Measurements from ENCODE around the gene HDAC9. TPM values are rescaled to one million over a fixed set of nuclear protein-coding genes. Genes with fewer than 3 reads are reported as not detected.

Gene HDAC9
- total and polyA plus RNA-seq, 2 experiments from 2014 or later, result 32.7 to 101 TPM

- H3K27me3 ChIP-seq, result no peaks in the 10 kb centered on the region
- H3K27ac ChIP-seq, result no peak overlapping the region
- no peaks in the 10 kb centered on the region for H3K9me3 ChIP-seq (ENCODE audit: low read depth)
- no peak overlapping the region for H3K4me3 ChIP-seq
- peaks cover 16% of the 10 kb centered on the region for H3K36me3 ChIP-seq
- no peaks in the 10 kb centered on the region for H3K4me1 ChIP-seq (ENCODE audit: low read depth)
- DNase-seq (ENCODE audit: low read depth in 1 of 2, low spot score in 1 of 2), result peak; percentile 84 to 87
- peak; percentile 97 for TF ChIP-seq CTCF (IDR thresholded peaks at IDR 0.05; ENCODE audit: low read depth, low read length)
Observed at GRCh38 chr7:18666107-18666728, 170.7 kb downstream of the HDAC9 start.

- H3K27me3 ChIP-seq, result no peaks in the 10 kb centered on the region
- H3K36me3 ChIP-seq, result peaks cover 12% of the 10 kb centered on the region
- DNase-seq (ENCODE audit: low read depth in 1 of 2, low spot score in 1 of 2), result peak in 1 of 2 donors; percentile 86
- no peak for TF ChIP-seq CTCF (IDR thresholded peaks at IDR 0.05; ENCODE audit: low read depth, low read length)
- H3K4me1 ChIP-seq (ENCODE audit: low read depth), result no peaks in the 10 kb centered on the region
- H3K9me3 ChIP-seq (ENCODE audit: low read depth), result no peaks in the 10 kb centered on the region
- H3K4me3 ChIP-seq, result no peak overlapping the region
- no peak overlapping the region for H3K27ac ChIP-seq
Observed at GRCh38 chr7:18667466-18667865, 171.9 kb downstream of the HDAC9 start.

DNA sequence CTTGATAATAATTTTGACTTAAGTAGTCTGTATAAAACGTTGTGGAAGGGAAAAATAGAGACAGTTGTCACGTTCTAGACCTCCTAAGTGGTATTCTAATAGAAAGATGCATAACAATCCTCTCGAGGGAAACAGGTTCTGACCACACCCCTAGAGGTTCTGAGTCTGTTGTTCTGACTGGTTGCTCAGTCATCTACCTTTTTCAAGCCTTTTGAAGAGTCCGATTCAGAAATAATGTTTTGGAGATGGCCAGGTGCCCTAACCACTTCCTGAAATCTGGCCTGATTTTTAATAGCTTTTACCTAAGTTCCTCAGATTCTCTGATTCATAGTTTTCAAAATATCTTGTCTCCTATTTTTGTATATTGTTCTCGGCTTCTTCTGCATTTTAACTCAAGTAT, 175.6 kb downstream of the HDAC9 start:
- H3K4me3 ChIP-seq, result no peak overlapping the region
- DNase-seq (ENCODE audit: low read depth in 1 of 2, low spot score in 1 of 2), result no peak
- H3K9me3 ChIP-seq (ENCODE audit: low read depth), result no peaks in the 10 kb centered on the region
- H3K27ac ChIP-seq, result no peak overlapping the region
- H3K4me1 ChIP-seq (ENCODE audit: low read depth), result no peaks in the 10 kb centered on the region
- H3K36me3 ChIP-seq, result peaks cover 12% of the 10 kb centered on the region
- H3K27me3 ChIP-seq, result no peaks in the 10 kb centered on the region
- no peak for TF ChIP-seq CTCF (IDR thresholded peaks at IDR 0.05; ENCODE audit: low read depth, low read length)

DNA sequence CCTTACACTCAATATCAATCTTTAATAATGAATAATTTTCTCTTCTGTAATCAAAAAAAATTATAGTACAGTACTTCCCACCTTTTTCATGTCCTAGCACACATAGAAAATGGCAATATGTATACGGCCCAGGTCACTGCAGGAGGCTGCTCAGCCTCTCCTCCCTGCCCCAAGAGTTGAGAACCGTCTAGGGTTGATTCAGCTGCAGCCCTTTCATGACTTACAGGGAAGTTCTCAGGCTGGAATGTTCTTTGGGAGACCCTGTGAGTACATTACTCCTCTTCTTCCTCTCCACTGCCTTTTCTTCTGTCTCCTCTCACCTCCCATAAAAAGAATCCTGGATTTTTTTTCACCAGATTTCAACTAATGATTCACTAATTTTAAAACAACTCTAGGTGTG, 180.0 kb downstream of the HDAC9 start:
- no peaks in the 10 kb centered on the region for H3K4me1 ChIP-seq (ENCODE audit: low read depth)
- no peak for DNase-seq (ENCODE audit: low read depth in 1 of 2, low spot score in 1 of 2)
- no peaks in the 10 kb centered on the region for H3K9me3 ChIP-seq (ENCODE audit: low read depth)
- H3K27ac ChIP-seq, result no peak overlapping the region
- no peaks in the 10 kb centered on the region for H3K36me3 ChIP-seq
- TF ChIP-seq CTCF (IDR thresholded peaks at IDR 0.05; ENCODE audit: low read depth, low read length), result no peak
- no peak overlapping the region for H3K4me3 ChIP-seq
- H3K27me3 ChIP-seq, result no peaks in the 10 kb centered on the region

DNA sequence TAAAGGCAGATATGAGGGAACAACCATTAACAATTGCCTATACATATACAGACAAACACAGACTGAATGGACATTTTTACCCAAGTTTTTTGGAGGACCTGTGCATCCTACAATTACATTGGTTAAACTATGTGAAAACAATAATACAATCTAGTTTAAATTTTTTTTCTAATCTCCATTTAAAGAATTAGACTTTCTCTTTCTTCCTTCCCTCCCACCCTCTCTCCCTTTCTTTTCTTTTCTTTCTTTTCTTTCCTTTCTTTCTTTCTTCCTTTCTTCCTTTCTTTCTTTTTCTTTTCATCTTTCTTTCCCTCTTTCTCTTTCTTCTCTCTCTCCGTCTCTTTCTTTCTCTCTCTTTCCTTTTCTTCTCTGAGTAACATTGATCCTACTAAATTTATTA, 183.7 kb downstream of the HDAC9 start:
- Histone ChIP-seq H3K9me3 (ENCODE audit: low read depth) (no peaks in the 10 kb centered on the region), H3K4me3 (no peak overlapping the region), H3K36me3 (no peaks in the 10 kb centered on the region), H3K4me1 (ENCODE audit: low read depth) (no peaks in the 10 kb centered on the region), H3K27ac (no peak overlapping the region), H3K27me3 (no peaks in the 10 kb centered on the region)
- DNase-seq (ENCODE audit: low read depth in 1 of 2, low spot score in 1 of 2), result no peak
- no peak for TF ChIP-seq CTCF (IDR thresholded peaks at IDR 0.05; ENCODE audit: low read depth, low read length)
